ENCODE measurements around the gene VMAC.
"Not testable (repeated sequence)": the region's sequence is repeated elsewhere in the genome, so short reads cannot be mapped to it uniquely, and the experiment has no call there.

Gene VMAC, protein sequence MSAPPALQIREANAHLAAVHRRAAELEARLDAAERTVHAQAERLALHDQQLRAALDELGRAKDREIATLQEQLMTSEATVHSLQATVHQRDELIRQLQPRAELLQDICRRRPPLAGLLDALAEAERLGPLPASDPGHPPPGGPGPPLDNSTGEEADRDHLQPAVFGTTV

DNA sequence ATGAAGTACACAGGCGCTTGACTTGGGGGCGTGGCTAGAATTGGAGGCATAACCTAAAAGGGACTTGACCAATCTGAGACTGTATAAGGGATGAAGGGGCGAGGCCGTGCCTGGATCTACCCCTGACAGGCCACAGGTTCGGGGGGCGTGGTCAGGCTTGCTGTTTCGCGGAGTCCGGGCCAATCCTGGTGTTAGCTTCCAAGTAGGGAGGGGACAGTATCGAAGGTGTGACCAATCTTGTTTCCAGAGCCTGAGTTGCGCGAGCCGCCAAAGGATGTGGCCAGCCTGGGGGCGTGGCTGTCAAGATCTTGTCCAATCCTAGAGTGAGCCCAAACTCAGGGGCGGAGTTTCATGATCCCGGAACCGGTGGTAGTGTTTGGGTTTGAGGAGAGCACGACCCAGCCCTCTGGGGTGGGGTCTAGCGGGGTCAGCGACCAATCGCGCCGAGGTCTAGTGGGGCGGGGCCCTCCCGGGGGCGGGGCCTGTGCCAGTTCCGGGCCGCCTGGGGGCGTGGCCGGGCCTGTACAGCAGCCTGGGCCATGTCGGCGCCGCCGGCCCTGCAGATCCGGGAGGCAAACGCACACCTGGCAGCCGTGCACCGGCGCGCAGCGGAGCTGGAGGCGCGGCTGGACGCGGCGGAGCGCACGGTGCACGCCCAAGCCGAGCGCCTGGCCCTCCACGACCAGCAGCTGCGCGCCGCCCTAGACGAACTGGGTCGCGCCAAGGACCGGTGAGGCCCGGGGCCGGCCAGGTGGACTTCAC lies at the start of gene VMAC:
Gene VMAC, plus strand, starts transcription at position 521 of the 762 bp plus-strand sequence. Its CDS starts 19 bp downstream, at position 540.
- TF ChIP-seq, protein P1, sequence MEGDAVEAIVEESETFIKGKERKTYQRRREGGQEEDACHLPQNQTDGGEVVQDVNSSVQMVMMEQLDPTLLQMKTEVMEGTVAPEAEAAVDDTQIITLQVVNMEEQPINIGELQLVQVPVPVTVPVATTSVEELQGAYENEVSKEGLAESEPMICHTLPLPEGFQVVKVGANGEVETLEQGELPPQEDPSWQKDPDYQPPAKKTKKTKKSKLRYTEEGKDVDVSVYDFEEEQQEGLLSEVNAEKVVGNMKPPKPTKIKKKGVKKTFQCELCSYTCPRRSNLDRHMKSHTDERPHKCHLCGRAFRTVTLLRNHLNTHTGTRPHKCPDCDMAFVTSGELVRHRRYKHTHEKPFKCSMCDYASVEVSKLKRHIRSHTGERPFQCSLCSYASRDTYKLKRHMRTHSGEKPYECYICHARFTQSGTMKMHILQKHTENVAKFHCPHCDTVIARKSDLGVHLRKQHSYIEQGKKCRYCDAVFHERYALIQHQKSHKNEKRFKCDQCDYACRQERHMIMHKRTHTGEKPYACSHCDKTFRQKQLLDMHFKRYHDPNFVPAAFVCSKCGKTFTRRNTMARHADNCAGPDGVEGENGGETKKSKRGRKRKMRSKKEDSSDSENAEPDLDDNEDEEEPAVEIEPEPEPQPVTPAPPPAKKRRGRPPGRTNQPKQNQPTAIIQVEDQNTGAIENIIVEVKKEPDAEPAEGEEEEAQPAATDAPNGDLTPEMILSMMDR (IDR thresholded peaks at IDR 0.05; ENCODE audit: low read depth, low read length, missing control alignments): no peak
- DNase-seq (ENCODE audit: extremely low read depth, low read depth): peak; percentile 100
- peak within 1 kb of the TSS; percentile 90 for H3K4me3 ChIP-seq (replicated peaks; ENCODE audit: low read depth, low read length)

GRCh38 chr19:5855151-5855550 lies 49.5 kb upstream of the VMAC start:
- not testable (repeated sequence) for DNase-seq (ENCODE audit: extremely low read depth, low read depth); H3K4me3 ChIP-seq (replicated peaks; ENCODE audit: low read depth, low read length)

DNA sequence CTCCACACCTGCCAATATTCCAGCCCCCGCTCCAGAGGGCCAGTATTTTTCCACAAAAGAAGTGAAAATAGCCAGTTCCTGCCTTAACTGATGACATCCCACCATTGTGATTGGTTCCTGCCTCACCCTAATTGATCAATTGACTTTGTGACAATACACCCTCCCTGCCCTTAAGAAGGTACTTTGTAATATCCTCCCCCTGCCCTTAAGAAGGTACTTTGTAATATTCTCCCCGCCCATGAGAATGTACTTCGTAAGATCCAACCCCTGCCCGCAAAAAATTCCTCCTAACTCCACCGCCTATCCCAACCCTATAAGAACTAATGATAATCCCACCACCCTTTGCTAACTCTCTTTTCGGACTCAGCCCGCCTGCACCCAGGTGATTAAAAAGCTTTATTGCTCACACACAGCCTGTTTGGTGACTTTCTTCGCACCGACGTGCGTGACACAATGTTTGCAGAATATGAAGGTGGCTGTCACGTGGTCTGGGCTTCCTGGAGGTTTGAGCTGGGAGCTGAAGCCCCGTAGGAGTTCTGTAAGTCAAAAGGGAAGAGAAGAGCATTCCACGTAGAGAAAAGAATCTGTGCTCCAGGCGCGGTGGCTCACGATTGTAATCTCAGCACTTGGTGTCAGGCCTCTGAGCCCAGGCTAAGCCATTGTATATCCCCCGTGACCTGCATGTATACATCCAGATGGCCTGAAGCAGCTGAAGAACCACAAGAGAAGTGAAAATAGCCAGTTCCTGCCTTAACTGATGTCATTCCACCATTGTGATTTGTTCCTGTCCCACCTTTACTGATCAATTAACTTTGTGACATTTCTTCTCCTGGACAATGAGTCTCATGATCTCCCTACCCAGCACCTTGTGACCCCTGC lies 47.2 kb upstream of the VMAC start:
- no peak for DNase-seq (ENCODE audit: extremely low read depth, low read depth)
- no peak overlapping the region for H3K4me3 ChIP-seq (replicated peaks; ENCODE audit: low read depth, low read length)
- TF ChIP-seq, protein P1 (IDR thresholded peaks at IDR 0.05; ENCODE audit: low read depth, low read length, missing control alignments): no peak

- no peak overlapping the region for H3K4me3 ChIP-seq (replicated peaks; ENCODE audit: low read depth, low read length)
- TF ChIP-seq, protein P1 (IDR thresholded peaks at IDR 0.05; ENCODE audit: low read depth, low read length, missing control alignments): no peak
- DNase-seq (ENCODE audit: extremely low read depth, low read depth): no peak
Observed at GRCh38 chr19:5863030-5863665, 41.5 kb upstream of the VMAC start.

- TF ChIP-seq, protein P1 (IDR thresholded peaks at IDR 0.05; ENCODE audit: low read depth, low read length, missing control alignments): no peak
- no peak overlapping the region for H3K4me3 ChIP-seq (replicated peaks; ENCODE audit: low read depth, low read length)
- DNase-seq (ENCODE audit: extremely low read depth, low read depth): no peak
Observed at GRCh38 chr19:5864013-5864720, 40.5 kb upstream of the VMAC start.

GRCh38 chr19:5864725-5865486 lies 39.8 kb upstream of the VMAC start:
- no peak for DNase-seq (ENCODE audit: extremely low read depth, low read depth)
- H3K4me3 ChIP-seq (replicated peaks; ENCODE audit: low read depth, low read length): no peak overlapping the region
- TF ChIP-seq, protein P1 (IDR thresholded peaks at IDR 0.05; ENCODE audit: low read depth, low read length, missing control alignments): no peak
